K562 (cell line): ENCODE results near the gene MCM3. TPM values are rescaled to one million over a fixed set of nuclear protein-coding genes. Genes with fewer than 3 reads are reported as not detected.

ENCODE experiments used
- ADNP ChIP-seq: fragments of 200-800 bp; sonication (Bioruptor generic); IDR thresholded peaks from 2 replicates; pipeline ENCODE4 v1.6.1; 2016; ENCODE audit warnings: missing genetic modification characterization, missing compliant biosample characterization
- CBX3 ChIP-seq, 2 experiments: IDR thresholded peaks; 1 replicate in 1 of 2; 2 replicates in 1 of 2; pipeline ENCODE4 v1.6.1; 2012; ENCODE audit warnings: inconsistent platforms in 2 of 2, low read length in 2 of 2, borderline replicate concordance in 1 of 2, control low read depth in 1 of 2
- EGR1 ChIP-seq: fragments of 450-650 bp; conservative IDR thresholded peaks from 2 replicates; pipeline ENCODE4 v1.6.1; 2017; ENCODE audit warnings: mild to moderate bottlenecking
- ELF1 ChIP-seq: fragments of 200-800 bp; sonication (Bioruptor generic); IDR thresholded peaks from 2 replicates; pipeline ENCODE4 v1.6.1; 2016; ENCODE audit warnings: missing genetic modification characterization, missing compliant biosample characterization
- HCFC1 ChIP-seq: IDR thresholded peaks from 2 replicates; pipeline ENCODE4 v1.6.1; 2012; ENCODE audit warnings: low read depth, low read length, improper control_type of control experiment
- SMAD4 ChIP-seq: fragments of 250-450 bp; sonication (Bioruptor Pico); conservative IDR thresholded peaks from 2 replicates; pipeline ENCODE4 v1.8.0; 2021; ENCODE audit warnings: inconsistent platforms, mild to moderate bottlenecking, moderate library complexity
- ZNF197 ChIP-seq: fragments of 200-800 bp; sonication (Bioruptor generic); IDR thresholded peaks from 2 replicates; pipeline ENCODE4 v1.6.1; 2016; ENCODE audit warnings: low read depth, missing genetic modification characterization, missing compliant biosample characterization
- polyA plus RNA-seq, 8 experiments: library from polyadenylated mRNA; depleted of rRNA in 4 of 8; stranded (reverse) in 5 of 8; unstranded in 3 of 8; fragments of >200 nt; fragmentation: Nextera tagmentation in 2 of 8; fragmentation: Illumina TruSeq in 1 of 8; extraction: Ambion mirVana in 2 of 8; extraction: Trizol in 1 of 8; gene quantifications; 2 replicates each; pipeline versions ENCODE4 v1.2.1 to v1.2.3, GENCODE V29; 2011 to 2014; ENCODE audit warnings: inconsistent platforms in 1 of 8, missing spikeins in 1 of 8
- total RNA-seq, 7 experiments: library from RNA; depleted of rRNA in 6 of 7; stranded (reverse); fragments of >200 nt in 6 of 7; fragmentation: Illumina TruSeq in 2 of 7; extraction: Trizol in 2 of 7; gene quantifications; 2 replicates each; pipeline versions ENCODE4 v1.2.1 to v1.2.3, GENCODE V29; 2011 to 2021; ENCODE audit warnings: low replicate concordance in 1 of 7
- TF ChIP-seq, protein P1 (sequence below): fragments of 450-650 bp; IDR thresholded peaks from 2 replicates; pipeline ENCODE4 v1.6.1; 2016
- TF ChIP-seq, protein P2 (sequence below): IDR thresholded peaks from 2 replicates; pipeline ENCODE4 v1.6.1; 2011; ENCODE audit warnings: borderline replicate concordance, low read depth, mild to moderate bottlenecking, moderate library complexity, low read length; ENCODE audit not compliant: insufficient read depth, poor library complexity, severe bottlenecking
- TF ChIP-seq, protein P3 (sequence below): fragments of 450-650 bp; formaldehyde crosslinking; IDR thresholded peaks from 2 replicates; pipeline ENCODE4 v1.4.0; 2022; ENCODE audit warnings: mild to moderate bottlenecking, moderate library complexity
- TF ChIP-seq, protein P4 (sequence below): fragments of 200-800 bp; sonication (Bioruptor generic); IDR thresholded peaks from 2 replicates; pipeline ENCODE4 v1.6.1; 2017; ENCODE audit warnings: missing genetic modification characterization, missing compliant biosample characterization
- TF ChIP-seq, protein P5 (sequence below), 2 experiments: fragments of 450-650 bp; IDR thresholded peaks; 2 replicates each; pipeline ENCODE4 v1.6.1; 2016; ENCODE audit warnings: mild to moderate bottlenecking in 2 of 2, borderline replicate concordance in 1 of 2, low read depth in 1 of 2, moderate library complexity in 1 of 2

The MCM3 gene
- total and polyA plus RNA-seq, 9 of the 15 experiments (the other 6 are each of a cell fraction or from before 2014, with no cell fraction given) = 76.1 to 270 (median 250) TPM

DNA sequence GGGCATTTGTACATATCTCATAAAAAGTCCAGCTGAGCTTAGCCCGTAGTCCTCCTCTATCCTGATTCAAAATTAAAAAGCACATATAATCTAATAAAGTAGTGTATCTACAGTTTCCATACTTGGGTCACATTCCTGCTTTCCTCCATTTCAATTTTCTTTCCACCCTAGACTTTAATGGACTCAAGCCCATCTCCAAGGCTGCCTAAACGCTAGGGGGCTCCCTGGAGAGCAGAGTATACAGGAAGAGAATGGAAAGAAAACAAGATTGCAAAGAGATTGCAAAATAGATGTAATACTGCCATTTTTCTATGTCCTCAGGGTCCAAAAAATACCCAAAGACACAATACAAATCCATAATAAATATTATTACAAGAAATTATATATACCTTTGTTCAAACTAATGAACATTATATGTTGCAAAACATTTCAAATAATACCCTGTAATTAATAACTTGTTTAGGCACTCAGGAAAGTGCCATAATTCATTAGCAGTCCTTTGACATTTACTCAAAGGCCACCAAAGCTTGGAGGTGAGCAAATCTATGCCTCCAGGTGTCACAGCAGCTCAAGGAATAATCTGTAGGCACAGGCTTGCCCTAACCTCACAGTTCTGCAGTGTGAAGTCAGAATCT lies 2.4 kb upstream of the MCM3 start (continued):
- TF ChIP-seq ZNF197 (CRISPR knock-in tag) = 0 out of 2 replicates have a peak, but pooled peaks have one; percentile 44
- peak in 1 of 2 experiments; percentile 59; a peak in 1 of 3 replicates for TF ChIP-seq CBX3 (IDR thresholded peaks at IDR 0.05; ENCODE audit: borderline replicate concordance in 1 of 2, low read length in 2 of 2)
- TF ChIP-seq EGR1 = no peak
- TF ChIP-seq, protein P1, sequence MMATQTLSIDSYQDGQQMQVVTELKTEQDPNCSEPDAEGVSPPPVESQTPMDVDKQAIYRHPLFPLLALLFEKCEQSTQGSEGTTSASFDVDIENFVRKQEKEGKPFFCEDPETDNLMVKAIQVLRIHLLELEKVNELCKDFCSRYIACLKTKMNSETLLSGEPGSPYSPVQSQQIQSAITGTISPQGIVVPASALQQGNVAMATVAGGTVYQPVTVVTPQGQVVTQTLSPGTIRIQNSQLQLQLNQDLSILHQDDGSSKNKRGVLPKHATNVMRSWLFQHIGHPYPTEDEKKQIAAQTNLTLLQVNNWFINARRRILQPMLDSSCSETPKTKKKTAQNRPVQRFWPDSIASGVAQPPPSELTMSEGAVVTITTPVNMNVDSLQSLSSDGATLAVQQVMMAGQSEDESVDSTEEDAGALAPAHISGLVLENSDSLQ = peak; percentile 78
- TF ChIP-seq HCFC1 = peak; percentile 14; the same call in 1 of the 2 replicates
- TF ChIP-seq, protein P2, sequence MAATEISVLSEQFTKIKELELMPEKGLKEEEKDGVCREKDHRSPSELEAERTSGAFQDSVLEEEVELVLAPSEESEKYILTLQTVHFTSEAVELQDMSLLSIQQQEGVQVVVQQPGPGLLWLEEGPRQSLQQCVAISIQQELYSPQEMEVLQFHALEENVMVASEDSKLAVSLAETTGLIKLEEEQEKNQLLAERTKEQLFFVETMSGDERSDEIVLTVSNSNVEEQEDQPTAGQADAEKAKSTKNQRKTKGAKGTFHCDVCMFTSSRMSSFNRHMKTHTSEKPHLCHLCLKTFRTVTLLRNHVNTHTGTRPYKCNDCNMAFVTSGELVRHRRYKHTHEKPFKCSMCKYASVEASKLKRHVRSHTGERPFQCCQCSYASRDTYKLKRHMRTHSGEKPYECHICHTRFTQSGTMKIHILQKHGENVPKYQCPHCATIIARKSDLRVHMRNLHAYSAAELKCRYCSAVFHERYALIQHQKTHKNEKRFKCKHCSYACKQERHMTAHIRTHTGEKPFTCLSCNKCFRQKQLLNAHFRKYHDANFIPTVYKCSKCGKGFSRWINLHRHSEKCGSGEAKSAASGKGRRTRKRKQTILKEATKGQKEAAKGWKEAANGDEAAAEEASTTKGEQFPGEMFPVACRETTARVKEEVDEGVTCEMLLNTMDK = peak; percentile 73
- TF ChIP-seq, protein P3, sequence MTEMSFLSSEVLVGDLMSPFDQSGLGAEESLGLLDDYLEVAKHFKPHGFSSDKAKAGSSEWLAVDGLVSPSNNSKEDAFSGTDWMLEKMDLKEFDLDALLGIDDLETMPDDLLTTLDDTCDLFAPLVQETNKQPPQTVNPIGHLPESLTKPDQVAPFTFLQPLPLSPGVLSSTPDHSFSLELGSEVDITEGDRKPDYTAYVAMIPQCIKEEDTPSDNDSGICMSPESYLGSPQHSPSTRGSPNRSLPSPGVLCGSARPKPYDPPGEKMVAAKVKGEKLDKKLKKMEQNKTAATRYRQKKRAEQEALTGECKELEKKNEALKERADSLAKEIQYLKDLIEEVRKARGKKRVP (CRISPR knock-in tag) = peak; percentile 75
- TF ChIP-seq ELF1 (tag) = peak; percentile 88
- TF ChIP-seq, protein P4, sequence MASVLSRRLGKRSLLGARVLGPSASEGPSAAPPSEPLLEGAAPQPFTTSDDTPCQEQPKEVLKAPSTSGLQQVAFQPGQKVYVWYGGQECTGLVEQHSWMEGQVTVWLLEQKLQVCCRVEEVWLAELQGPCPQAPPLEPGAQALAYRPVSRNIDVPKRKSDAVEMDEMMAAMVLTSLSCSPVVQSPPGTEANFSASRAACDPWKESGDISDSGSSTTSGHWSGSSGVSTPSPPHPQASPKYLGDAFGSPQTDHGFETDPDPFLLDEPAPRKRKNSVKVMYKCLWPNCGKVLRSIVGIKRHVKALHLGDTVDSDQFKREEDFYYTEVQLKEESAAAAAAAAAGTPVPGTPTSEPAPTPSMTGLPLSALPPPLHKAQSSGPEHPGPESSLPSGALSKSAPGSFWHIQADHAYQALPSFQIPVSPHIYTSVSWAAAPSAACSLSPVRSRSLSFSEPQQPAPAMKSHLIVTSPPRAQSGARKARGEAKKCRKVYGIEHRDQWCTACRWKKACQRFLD (CRISPR knock-in tag) = peak; percentile 73; the same call in 1 of the 2 replicates
- TF ChIP-seq SMAD4 (CRISPR knock-in tag) = peak; percentile 24; the same call in 1 of the 2 replicates
- TF ChIP-seq, protein P5, sequence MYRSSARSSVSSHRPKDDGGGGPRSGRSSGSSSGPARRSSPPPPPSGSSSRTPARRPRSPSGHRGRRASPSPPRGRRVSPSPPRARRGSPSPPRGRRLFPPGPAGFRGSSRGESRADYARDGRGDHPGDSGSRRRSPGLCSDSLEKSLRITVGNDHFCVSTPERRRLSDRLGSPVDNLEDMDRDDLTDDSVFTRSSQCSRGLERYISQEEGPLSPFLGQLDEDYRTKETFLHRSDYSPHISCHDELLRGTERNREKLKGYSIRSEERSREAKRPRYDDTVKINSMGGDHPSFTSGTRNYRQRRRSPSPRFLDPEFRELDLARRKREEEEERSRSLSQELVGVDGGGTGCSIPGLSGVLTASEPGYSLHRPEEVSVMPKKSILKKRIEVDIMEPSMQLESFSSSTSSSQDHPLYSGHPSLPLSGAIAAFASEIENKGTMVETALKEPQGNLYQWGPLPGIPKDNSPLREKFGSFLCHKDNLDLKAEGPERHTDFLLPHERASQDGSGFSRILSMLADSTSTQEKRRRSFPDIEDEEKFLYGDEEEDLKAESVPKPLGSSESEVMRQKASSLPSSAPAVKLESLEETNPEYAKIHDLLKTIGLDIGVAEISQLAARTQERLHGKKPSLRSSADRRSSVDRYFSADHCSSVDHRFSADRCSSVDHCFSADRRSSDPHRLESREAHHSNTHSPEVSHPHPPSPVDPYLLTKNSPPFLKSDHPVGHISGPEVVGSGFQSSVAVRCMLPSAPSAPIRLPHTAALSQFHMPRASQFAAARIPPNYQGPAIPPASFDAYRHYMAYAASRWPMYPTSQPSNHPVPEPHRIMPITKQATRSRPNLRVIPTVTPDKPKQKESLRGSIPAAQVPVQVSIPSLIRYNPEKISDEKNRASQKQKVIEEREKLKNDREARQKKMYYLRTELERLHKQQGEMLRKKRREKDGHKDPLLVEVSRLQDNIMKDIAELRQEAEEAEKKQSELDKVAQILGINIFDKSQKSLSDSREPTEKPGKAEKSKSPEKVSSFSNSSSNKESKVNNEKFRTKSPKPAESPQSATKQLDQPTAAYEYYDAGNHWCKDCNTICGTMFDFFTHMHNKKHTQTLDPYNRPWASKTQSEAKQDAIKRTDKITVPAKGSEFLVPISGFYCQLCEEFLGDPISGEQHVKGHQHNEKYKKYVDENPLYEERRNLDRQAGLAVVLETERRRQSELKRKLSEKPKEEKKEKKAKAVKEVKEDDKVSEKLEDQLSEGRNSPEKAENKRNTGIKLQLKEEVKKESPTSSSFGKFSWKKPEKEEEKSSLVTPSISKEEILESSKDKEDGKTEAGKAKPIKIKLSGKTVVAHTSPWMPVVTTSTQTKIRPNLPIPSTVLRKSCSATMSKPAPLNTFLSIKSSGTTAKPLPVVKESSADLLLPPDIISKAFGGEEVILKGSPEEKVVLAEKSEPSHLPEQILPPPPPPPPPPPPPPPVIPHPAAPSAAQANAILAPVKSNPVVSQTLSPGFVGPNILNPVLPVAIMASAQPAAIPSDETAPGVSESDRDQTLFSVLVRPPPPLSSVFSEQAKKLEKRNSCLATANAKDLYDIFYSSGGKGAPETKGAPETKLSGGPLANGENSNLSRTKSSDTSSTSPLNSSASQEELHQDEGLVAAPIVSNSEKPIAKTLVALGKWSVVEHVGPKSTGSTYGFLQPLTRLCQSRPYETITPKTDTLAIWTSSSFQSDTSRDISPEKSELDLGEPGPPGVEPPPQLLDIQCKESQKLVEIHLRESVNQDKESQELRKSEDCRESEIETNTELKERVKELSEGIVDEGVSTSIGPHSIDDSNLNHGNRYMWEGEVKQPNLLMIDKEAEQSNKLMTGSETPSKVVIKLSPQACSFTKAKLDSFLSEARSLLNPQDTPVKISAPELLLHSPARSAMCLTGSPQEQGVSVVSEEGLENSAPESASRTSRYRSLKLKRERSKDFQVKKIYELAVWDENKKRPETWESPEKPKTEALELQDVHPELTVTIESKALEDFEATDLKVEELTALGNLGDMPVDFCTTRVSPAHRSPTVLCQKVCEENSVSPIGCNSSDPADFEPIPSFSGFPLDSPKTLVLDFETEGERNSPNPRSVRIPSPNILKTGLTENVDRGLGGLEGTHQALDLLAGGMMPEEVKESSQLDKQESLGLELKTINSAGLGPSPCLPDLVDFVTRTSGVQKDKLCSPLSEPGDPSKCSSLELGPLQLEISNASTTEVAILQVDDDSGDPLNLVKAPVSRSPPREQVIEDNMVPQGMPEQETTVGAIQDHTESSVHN (IDR thresholded peaks at IDR 0.05; ENCODE audit: borderline replicate concordance in 1 of 2, low read depth in 1 of 2) = 0 out of 4 replicates have a peak, but pooled peaks of 1 of the 2 experiments have one; percentile 31
- peak; percentile 43; the same call in 1 of the 2 replicates for TF ChIP-seq ADNP (tag)
